HS-27A (cell line): ENCODE results near the gene ADCK1.
"Not testable (repeated sequence)": the region's sequence is repeated elsewhere in the genome, so short reads cannot be mapped to it uniquely, and the experiment has no call there.

Experiments used
- DNase-seq: peaks from one replicate; pipeline ENCODE4 v3.0.0-alpha.2; 2012; ENCODE audit warnings: low read depth, missing footprints

ADCK1 gene, protein sequence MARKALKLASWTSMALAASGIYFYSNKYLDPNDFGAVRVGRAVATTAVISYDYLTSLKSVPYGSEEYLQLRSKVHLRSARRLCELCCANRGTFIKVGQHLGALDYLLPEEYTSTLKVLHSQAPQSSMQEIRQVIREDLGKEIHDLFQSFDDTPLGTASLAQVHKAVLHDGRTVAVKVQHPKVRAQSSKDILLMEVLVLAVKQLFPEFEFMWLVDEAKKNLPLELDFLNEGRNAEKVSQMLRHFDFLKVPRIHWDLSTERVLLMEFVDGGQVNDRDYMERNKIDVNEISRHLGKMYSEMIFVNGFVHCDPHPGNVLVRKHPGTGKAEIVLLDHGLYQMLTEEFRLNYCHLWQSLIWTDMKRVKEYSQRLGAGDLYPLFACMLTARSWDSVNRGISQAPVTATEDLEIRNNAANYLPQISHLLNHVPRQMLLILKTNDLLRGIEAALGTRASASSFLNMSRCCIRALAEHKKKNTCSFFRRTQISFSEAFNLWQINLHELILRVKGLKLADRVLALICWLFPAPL

DNA sequence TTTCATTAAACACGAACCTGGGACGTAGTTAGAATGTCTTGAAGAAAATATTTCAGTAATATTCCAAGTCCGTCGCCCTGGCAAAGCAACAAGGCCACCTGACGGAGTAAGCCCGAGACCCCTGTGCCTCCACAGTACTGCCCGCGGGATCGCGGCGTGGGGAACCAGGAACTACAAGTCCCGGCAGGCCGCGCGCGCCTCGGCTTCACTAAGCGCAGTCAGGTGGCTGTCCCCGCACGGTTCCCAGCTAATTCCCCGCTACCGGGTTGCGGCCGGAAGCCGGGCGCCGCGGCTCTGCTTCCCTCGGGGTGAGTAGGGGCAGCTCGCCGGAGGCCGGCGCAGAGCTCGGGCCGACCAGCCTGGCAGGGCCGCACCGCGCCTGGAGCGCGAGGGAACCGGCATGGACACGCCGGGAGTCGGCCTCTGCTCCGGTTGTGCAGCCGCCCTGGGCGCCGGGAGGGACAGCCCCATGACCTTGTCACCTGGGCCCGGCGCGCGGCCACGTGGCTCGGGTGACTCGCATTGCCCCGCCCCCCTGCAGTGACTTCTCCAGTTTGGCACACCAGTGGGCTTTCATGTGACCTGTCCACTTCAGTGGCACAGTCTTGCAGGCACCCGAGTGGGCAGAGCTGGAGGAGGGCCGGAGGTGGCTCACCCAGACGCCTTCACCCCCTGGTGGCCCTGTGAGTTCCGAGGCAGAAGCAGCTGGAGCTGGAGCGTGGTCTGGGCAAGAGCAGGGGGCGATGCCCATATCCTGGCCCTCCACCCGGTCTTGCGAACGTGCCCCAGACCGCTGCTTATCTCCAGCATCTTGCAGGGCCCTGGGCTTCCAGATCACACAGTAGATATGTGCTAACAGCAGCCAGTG lies at the start of gene ADCK1:
Gene ADCK1, plus strand, starts transcription at position 247 of the 868 bp plus-strand sequence. CDS start 18,870 bp downstream, outside the sequence.
- peak; percentile 58 for DNase-seq

DNA sequence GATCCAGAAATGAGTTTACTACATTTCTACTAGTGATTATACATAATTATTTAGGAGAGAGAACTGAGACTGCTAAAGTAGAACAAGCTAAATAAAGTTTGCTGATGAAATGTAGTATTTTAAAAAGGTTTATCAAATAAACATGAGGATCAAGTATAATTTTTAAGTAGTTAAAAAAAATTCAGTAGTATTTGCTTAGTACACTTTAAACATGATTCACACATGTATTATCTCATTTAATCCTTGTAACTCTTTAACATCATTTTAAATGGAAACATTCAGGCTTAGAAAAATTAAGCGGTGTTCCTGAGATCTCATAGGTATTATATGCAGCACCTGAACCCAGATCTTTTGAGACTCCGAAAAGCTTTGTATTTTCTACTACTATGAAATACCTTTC lies 47.6 kb upstream of the ADCK1 start:
- DNase-seq = no peak

DNA sequence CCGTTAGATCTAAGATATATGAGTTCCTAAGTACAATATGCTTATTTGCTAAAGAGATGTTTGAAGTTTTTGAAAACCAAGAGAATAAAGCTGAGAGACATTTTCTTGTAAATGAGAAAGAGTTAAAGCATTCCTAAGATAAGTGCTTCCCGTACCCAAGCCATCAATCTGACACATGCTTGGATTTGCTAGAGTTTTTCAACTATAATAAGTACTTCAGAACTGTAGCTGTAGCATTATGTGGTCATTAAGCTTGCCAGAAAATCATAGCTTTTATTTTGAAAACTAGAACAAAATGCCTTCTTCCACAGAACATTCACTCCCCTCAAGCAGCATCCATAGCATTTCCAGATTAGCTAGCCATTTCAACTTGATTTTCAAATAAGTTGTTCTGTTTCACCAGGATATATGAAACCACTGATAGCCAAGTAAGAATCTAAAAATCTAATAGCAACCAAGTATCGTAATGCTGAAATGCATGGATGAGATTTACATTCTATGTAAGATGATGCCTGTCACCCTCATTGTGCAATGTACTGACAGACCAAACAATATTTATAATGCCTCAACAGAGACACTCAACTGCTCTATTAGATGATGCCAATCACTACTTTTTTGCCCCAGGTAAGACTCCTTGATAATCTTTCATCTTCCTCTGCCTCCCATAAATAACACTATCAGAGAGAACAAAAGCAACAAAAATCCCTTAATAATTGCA lies 47.0 kb upstream of the ADCK1 start:
- no peak for DNase-seq

DNA sequence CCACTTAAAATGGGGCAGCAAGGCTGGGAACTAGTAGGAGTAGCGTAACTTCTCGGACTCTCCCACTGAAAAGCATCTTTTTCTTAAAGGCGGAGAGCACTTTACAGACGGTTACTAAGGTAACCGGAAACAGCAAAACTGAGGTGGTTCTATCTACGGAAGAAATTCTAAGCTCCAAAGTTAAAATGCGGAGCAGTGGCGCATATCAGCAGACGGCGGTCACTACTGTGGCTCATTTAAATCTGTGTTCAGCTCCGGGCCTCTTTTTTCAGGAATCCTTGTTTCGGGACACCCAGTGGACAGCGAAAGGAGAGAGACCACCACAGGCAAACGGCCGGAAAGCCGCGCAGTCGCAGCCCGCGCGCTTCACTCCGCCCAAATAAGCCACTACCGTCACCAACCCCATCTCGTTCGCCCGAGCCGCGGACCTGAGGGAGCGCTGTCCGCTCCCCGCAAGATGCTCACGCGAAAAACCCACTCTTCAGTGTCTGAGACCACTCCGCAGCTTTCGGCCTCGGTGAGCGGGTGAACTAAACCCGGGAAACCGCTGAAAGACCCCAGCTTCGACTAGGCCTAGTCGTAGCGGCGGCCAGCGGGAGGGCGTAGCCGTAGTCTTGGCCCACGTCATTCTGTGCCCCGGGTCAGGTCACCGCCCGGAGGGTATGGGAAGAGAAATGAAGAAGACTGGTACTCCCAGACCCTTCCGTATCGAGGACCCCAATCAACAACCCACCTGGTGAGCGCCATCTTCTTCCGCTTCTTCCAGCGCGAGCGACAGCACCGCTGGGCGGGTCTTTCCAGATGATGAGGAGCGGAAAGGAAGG lies 39.3 kb upstream of the ADCK1 start, which contains the start of gene SNW1:
Gene SNW1, minus strand, starts transcription at position 776 of the 824 bp plus-strand sequence. Its CDS starts 29 bp downstream, at position 747.
- DNase-seq = peak; percentile 78

DNA sequence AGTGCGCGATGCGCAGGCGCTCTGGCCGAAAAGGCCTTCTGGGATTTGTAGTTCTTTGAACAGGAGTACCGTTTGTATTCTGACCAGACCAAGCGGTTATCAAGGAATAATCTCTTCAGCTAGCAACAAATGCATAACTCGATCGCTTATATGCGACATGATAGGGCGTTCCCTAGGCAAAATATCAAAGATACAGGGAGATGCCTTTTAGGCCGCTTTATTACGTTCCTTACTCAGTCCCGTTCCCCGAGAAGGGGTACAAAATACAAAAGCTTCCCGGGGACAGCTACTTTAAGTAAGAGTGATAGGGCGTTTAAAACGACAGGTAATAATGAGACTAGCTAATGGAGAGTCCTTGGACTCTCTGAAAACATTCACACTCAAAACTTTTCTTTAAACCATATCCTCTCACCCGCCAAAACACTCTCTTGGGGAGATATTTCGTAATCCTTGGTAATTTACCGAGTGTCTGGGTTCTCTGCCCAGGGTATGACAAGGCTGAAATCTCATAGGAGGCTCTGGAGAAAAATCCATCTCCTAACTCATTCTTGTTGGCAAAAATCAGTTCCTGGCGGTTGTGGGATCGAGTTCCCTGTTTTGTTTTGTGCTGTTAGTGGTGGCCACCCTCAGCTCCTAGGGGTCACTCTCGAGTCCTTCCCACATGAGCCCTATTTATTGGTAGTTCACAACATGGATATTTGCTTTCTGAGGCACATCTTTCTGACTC lies 38.5 kb upstream of the ADCK1 start:
- DNase-seq = peak; percentile 14

DNA sequence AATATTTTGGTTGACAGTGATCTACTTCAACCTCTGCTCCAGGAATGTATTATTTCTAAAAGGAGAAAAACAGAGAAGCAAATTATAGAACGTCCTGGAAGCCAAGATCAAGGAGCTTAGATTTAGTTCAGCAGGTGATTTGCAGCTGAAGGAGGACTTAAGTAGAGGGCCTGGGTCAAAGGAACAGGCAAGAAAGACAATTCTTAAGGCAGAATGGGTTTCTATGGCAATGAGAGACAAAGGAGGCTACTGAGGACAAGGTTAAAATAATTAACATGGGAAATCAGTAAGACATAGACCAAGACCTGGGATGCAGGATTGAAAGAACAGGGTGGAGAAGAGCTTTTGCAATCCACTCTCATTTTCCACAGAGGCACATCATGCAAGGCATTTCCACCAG lies 36.6 kb upstream of the ADCK1 start:
- no peak for DNase-seq

DNA sequence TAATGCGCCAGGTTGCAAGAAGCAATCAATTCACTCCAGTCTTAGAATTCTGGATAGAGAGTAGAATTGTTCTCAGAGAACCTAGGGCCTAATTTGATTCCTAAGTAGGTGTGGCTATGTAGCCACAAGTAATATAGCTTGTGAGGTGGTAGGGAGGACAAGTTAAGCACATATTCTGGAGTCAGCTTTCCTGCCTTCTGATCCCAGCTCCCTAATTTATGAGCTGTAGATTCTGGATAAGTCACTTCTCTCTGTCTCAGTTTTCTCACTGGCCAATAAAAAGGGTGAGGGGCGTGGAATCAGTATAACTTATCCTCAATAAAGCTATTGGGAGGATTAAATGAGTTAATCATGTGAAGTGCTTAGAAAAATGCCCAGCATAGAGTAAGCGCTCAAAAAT lies 35.9 kb upstream of the ADCK1 start:
- no peak for DNase-seq

DNA sequence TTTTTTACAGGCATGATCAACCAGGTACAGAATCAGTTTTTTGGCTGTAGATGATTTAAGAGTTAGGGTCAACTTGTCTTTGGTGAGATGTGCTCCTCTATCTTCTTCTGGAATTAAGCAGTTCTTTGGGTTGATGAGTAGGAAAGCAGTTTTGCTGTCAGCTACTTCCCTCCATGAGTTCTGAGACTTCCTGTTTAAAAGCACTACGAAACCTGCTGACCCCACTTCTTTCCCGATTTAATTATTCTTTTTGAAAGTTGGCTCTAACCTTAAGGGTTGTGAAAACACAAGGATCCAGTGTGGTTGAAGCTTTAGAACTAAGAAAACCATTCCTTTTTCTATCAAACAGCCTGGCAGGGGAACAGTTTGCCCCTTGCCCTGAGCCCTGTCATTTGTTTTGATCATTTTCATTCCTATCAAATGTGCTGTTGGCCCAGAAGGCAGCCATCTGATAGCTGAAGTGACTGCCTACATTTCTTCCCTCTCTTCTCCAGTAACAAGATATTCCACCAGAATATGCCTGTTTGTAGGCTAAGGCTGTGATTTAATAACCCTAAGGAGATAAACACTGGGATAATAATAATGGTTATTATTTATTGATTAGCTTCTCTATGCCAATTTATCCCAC lies 31.4 kb upstream of the ADCK1 start:
- DNase-seq = not testable (repeated sequence)

DNA sequence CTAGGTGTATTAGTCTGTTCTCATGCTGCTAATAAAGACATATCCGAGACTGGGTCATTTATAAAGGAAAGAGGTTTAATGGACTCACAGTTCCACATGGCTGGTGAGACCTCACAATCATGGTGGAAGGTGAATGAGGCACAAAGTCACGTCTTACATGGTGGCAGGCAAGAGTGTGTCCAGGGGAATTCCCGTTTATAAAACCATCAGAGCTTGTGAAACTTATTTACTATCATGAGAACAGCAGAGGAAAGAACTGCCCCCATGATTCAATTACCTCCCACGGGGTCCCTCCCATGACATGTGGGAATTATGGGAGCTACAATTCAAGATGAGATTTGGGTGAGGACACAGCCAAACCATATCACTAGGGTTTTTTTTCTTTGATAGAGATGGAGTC lies 25.9 kb upstream of the ADCK1 start:
- not testable (repeated sequence) for DNase-seq

DNA sequence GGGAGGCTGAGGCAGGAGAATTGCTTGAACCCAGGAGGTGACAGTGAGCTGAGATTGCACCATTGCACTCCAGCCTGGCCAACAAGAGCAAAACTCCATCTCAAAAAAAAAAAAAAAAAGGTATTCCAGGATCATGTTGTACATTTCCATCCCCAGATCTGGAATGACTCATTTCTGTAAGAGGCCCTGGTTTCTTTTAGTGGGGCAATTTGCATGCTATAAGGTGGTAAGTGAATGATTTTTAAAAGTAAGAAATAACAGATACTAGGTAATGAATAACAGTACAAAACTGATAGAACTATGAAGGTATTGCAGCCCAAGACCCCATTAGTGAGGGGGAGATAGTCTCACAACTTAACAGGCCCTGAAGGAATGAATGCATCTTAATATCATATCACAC lies 17.7 kb upstream of the ADCK1 start:
- no peak for DNase-seq

DNA sequence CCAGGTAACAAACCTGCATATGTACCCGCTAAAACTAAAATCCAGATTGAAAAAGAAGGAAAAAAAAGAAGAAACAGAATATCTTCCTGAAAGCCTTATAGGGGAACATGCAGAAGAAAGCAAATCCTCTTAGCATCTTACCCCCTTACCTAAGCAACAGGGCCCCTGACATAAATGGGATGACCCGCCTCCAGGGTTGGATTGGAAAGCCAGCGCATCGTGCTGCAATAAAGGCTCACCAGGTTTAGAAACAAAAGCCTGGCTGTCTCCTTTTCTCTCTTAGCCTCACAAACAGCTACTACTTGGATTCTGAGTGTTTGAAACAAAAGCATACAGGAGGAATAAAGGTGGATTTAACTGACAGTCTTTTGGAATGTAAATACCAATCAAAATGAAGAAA lies 13.8 kb upstream of the ADCK1 start:
- no peak for DNase-seq

DNA sequence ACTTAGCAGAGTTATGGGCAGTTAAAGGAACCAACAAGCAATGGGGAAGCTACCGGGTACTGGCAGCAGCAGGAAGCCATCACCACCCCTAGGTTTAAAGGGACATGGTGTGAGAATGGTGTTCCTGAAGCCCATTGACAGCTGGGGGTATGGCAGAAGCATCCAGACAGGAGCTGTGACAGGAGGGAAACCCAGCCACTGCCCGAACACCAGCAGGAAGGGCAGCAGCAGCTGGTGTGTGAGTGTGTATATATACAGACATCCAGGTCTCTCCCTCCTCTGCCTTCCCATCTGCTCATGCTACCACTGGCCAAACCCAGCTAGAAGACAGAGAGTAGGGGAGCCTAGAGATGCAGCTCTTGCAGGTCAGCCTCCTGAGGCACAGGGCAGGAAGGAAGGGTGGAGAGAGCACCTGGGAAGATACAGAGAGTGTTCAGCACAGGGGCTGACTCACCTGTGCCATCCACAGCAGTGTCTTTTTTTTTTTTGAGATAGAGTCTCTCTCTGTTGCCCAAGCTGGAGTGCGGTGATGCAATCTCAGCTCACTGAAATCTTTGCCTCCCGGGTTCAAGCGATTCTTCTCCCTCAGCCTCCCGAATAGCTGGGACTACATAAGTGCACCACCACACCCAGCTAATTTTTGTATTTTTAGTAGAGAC lies 9.2 kb upstream of the ADCK1 start:
- DNase-seq = no peak

DNA sequence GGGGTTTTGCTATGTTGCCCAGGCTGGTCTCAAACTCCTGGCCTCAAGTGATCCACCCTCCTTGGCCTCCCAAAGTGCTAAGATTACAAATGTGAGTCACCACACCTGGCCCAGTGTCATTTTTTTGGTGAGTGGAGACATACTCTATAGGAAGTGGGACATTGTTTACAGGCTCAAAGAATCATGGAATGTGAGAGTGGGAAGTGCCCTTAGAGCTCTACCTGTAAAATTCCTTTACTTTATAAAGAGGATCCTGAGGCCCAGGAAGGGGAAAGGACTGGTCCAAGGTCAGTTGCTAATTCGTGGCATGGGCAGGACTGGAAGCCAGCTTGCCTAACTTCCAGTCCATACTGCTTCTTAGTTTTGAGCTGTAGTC lies 8.7 kb upstream of the ADCK1 start:
- no peak for DNase-seq

DNA sequence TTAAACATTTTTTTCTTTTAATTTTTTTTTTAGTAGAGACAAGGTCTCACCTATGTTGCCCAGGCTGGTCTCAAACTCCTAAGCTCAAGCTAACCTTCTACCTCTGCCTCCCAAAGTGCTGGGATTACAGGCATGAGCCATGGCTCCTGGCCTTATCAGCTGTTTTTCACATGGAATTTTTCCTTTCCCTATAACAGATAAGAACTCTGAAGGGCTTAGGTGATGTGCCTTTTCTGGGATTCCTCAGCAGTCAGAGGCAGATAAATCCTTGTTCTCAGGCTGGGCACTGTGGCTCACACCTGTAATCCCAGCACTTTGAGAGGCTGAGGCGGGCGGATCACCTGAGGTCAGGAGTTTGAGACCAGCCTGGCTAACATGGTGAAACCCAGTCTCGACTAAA lies 6.7 kb upstream of the ADCK1 start:
- not testable (repeated sequence) for DNase-seq

DNA sequence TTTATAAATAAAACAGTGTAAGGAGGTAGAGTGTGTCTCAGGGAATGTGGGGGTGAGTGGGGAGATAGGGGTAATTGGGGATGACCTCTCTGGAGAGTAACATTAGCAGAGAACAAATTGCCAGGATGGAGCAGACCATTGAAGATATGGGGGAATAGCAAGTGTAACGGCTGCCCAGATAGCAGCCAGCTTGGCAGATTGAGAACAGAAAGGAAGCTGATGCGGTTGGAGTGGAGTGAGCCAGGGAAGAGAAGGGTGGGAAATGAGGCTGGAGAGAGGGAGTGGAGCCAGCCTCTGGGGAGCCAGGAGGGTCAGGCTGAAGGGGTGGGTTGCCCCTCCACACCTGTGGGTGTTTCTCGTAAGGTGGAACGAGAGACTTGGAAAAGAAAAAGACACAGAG lies 5.6 kb upstream of the ADCK1 start:
- no peak for DNase-seq

DNA sequence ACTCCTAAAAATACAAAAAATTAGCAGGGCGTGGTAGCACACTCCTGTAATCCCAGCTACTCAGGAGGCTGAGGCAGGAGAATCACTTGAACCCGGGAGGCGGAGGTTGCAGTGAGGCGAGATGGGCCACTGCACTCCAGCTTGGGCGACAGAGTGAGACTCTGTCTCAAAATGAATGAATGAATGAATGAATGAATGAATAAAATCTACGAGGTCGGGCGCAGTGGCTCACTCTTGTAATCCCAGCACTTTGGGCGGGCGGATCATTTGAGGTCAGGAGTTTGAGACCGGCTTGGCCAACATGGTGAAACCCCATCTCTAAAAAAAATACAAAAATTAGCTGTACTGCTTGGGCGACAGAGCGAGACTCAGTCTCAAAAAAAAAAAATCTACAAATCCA lies 453 bp upstream of the ADCK1 start:
- DNase-seq = not testable (repeated sequence)

DNA sequence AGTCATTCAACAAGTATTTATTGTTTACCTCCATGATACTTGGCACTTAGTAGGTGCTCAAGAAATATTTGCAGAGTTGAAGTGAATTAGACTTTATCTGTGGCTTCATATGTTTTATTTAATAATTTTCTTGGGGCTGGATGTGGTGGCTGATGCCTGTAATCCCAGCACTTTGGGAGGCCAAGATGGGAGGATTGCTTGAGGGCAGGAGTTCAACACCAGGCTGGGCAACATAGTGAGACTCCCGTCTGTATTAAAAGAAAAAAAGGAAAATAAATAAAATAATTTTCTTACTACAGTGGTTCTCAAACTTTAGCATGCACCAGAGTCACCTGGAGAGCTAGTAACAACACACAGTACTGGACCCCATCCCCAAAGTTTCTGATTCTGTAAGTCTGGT lies 905 bp downstream of the ADCK1 start:
- no peak for DNase-seq

DNA sequence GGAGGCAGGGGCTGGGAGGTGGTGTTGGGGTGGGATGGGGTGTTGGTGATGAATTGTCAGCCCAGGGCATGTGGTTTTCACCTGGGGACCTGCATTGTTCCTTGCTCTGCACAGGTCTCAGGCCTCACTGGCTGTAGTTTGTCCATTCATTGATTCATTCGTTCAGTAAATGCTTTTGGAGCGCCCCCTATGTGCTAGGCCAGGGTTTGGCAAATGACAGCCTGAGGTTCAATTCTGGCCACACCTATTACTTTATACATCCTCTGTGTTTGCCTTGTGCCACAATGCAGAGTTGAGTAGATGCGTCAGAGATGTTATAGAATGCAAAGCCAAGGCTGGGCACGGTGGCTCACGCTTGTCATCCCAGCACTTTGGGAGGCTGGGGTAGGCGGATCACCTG lies 4.7 kb downstream of the ADCK1 start:
- DNase-seq = no peak

DNA sequence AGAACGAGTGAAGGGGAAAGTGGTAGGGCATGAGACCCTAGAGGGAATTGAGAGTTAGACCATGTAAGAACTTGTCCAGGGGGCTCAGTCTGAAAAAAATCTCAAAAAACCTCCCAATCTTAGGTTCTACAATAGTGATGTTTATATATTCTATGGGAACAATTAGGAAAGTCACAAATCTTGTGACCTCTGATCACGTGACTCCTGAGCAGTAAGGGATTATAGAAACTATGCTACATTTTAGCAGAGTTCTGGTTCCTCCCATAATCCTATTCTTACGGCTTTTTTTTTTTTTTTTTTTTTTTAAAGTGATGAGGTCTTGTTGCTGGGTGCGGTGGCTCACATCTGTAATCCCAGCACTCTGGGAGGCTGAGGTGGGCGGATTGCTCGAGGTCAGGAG lies 5.8 kb downstream of the ADCK1 start:
- no peak for DNase-seq

DNA sequence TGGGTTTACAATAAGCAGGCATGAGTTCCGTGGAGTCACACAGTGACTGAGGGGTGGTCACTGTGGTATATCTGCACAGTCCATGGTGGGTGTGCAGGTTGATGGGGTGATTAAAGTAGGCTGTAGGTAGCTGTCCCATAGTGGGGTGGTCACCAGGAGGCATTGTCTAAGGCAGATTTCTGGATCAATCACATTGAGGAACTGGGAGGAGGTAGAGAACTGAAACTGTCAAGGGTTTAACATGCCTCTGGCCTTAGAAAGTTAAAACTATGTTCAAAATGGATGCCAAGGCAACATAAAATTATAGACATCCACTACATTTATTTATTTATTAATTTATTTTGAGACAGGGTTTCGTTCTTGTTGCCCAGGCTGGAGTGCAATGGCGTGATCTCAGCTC lies 8.3 kb downstream of the ADCK1 start:
- DNase-seq = no peak
